GM06990 (cell line): Measurements from ENCODE around the gene IFNAR2.

Experiments
- DNase-seq: peaks from one replicate; pipeline ENCODE4 v3.0.0-alpha.2; 2011; ENCODE audit not compliant: insufficient read length; ENCODE audit errors: extremely low read depth
- H3K27me3 ChIP-seq: replicated peaks from 2 replicates; pipeline ENCODE4 v1.6.0; 2011; ENCODE audit warnings: low read length; ENCODE audit not compliant: control insufficient read depth, insufficient read depth
- H3K36me3 ChIP-seq: 2 replicates; pipeline ENCODE4 v1.5.1; 2011; ENCODE audit warnings: low read length; ENCODE audit not compliant: control insufficient read depth, insufficient read depth
- H3K4me3 ChIP-seq: replicated peaks from 2 replicates; pipeline ENCODE4 v1.5.1; 2011; ENCODE audit warnings: low read depth, mild to moderate bottlenecking, control low read depth, low read length
- TF ChIP-seq, protein P1 (sequence below): IDR thresholded peaks from 2 replicates; pipeline ENCODE4 v1.5.1; 2011; ENCODE audit warnings: low read length, control low read depth, mild to moderate bottlenecking, inconsistent platforms; ENCODE audit not compliant: insufficient read depth, poor library complexity, severe bottlenecking

Gene IFNAR2

GRCh38 chr21:33279330-33279820 is 49.6 kb downstream of the IFNAR2 start:
- Histone ChIP-seq H3K36me3 (peaks cover 26% of the 10 kb centered on the region), H3K27me3 (no peaks in the 10 kb centered on the region), H3K4me3 (no peak overlapping the region)
- TF ChIP-seq, protein P1, sequence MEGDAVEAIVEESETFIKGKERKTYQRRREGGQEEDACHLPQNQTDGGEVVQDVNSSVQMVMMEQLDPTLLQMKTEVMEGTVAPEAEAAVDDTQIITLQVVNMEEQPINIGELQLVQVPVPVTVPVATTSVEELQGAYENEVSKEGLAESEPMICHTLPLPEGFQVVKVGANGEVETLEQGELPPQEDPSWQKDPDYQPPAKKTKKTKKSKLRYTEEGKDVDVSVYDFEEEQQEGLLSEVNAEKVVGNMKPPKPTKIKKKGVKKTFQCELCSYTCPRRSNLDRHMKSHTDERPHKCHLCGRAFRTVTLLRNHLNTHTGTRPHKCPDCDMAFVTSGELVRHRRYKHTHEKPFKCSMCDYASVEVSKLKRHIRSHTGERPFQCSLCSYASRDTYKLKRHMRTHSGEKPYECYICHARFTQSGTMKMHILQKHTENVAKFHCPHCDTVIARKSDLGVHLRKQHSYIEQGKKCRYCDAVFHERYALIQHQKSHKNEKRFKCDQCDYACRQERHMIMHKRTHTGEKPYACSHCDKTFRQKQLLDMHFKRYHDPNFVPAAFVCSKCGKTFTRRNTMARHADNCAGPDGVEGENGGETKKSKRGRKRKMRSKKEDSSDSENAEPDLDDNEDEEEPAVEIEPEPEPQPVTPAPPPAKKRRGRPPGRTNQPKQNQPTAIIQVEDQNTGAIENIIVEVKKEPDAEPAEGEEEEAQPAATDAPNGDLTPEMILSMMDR = no peak
- DNase-seq = no peak
